ENCODE results near the gene KCNN1.

GRCh38 chr19:18020212-18021085 is 53.5 kb downstream of the KCNN1 start:
- TF ChIP-seq, protein P1, sequence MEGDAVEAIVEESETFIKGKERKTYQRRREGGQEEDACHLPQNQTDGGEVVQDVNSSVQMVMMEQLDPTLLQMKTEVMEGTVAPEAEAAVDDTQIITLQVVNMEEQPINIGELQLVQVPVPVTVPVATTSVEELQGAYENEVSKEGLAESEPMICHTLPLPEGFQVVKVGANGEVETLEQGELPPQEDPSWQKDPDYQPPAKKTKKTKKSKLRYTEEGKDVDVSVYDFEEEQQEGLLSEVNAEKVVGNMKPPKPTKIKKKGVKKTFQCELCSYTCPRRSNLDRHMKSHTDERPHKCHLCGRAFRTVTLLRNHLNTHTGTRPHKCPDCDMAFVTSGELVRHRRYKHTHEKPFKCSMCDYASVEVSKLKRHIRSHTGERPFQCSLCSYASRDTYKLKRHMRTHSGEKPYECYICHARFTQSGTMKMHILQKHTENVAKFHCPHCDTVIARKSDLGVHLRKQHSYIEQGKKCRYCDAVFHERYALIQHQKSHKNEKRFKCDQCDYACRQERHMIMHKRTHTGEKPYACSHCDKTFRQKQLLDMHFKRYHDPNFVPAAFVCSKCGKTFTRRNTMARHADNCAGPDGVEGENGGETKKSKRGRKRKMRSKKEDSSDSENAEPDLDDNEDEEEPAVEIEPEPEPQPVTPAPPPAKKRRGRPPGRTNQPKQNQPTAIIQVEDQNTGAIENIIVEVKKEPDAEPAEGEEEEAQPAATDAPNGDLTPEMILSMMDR (IDR thresholded peaks at IDR 0.05) = no peak
- TF ChIP-seq POLR2AphosphoS5 (IDR thresholded peaks at IDR 0.05; ENCODE audit: low read depth, low read length) (no peak), SIN3A (IDR thresholded peaks at IDR 0.05; ENCODE audit: borderline replicate concordance, insufficient read depth, low read depth, low read length) (no peak), REST (IDR thresholded peaks at IDR 0.05; ENCODE audit: insufficient read depth in 1 of 2, low read depth in 2 of 2, low read length in 1 of 2) (no peak), TCF7L2 (IDR thresholded peaks at IDR 0.05; ENCODE audit: low read depth, low read length) (no peak)

Data from Panc1 (cell line).